ENCODE results near the gene DIS3L2.

The DIS3L2 gene

DNA sequence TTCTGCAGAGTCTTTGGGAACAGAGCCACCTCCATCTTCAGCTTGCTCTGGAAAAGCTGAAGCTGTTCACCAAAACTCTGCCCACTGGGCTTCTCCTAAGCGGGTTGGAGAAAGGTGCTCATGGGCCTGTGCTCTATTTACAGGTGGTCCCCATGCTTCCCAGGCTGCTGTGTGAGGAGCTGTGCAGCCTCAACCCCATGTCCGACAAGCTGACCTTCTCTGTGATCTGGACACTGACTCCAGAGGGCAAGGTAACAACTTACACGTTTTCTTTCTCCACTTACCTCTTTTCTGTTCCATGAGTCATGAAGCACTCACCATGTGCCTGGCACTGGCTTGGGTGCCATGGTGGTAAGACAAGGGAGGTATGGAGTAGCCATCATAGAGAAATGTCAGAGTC, 287.6 kb downstream of the DIS3L2 start:
- Histone ChIP-seq H3K36me3 (ENCODE audit: control insufficient read depth, insufficient read depth, low read length) (no peaks in the 10 kb centered on the region; the same call in none of the 2 replicates), H3K27me3 (replicated peaks; ENCODE audit: control insufficient read depth, insufficient read depth, low read length) (no peaks in the 10 kb centered on the region), H3K4me3 (replicated peaks; ENCODE audit: low read depth, low read length) (no peak overlapping the region)
- TF ChIP-seq, protein P1, sequence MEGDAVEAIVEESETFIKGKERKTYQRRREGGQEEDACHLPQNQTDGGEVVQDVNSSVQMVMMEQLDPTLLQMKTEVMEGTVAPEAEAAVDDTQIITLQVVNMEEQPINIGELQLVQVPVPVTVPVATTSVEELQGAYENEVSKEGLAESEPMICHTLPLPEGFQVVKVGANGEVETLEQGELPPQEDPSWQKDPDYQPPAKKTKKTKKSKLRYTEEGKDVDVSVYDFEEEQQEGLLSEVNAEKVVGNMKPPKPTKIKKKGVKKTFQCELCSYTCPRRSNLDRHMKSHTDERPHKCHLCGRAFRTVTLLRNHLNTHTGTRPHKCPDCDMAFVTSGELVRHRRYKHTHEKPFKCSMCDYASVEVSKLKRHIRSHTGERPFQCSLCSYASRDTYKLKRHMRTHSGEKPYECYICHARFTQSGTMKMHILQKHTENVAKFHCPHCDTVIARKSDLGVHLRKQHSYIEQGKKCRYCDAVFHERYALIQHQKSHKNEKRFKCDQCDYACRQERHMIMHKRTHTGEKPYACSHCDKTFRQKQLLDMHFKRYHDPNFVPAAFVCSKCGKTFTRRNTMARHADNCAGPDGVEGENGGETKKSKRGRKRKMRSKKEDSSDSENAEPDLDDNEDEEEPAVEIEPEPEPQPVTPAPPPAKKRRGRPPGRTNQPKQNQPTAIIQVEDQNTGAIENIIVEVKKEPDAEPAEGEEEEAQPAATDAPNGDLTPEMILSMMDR (IDR thresholded peaks at IDR 0.05; ENCODE audit: insufficient read depth, low read length, poor library complexity, severe bottlenecking), result no peak
- DNase-seq (ENCODE audit: extremely low read depth, insufficient read length), result no peak

DNA sequence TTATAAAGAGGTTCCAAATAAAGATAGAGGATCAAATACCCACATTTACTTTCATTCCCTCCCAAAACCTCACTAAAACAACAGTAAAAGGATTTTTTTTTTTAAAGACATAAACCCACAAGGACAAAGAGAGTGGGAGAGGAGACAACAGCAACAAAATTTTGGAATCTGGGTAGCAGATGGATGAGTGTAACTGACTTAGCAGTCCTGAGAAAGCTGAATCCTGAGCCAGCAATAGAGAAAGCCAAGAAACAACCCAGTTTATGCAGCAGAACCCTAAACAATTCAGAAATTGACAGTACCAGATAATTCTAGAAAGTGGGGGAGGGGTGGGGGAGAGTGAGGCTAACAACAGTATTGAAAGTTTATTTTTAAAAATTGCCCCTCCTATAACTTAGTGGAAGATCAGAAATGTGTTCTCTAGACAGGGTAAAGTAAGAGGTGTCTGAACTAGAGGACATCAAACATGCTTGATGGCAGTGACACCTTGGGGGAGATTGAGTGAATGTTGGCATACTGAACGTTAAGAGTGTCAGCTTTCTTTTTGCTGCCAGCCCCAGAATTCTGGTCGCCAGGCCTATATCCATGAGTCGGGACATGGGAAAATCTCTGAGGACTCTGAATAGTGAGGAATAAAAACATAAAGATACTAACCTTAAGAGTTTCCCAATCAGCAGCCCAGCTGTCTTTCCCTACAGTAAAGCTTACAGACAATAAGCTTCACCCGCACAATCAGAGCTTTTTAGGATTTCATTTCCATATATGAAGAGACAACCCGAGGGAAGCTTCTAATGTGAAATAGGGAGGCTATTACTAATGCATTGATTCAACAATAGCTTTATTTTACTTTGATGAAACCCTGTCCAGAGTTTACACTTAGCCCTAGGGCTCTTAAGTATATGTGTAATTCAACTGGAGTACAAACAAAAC, 289.0 kb downstream of the DIS3L2 start:
- no peaks in the 10 kb centered on the region for H3K27me3 ChIP-seq (replicated peaks; ENCODE audit: control insufficient read depth, insufficient read depth, low read length)
- no peak overlapping the region for H3K4me3 ChIP-seq (replicated peaks; ENCODE audit: low read depth, low read length)
- H3K36me3 ChIP-seq (ENCODE audit: control insufficient read depth, insufficient read depth, low read length), result no peaks in the 10 kb centered on the region; the same call in 1 of the 2 replicates
- no peak for DNase-seq (ENCODE audit: extremely low read depth, insufficient read length)
- TF ChIP-seq, protein P1 (IDR thresholded peaks at IDR 0.05; ENCODE audit: insufficient read depth, low read length, poor library complexity, severe bottlenecking), result no peak

DNA sequence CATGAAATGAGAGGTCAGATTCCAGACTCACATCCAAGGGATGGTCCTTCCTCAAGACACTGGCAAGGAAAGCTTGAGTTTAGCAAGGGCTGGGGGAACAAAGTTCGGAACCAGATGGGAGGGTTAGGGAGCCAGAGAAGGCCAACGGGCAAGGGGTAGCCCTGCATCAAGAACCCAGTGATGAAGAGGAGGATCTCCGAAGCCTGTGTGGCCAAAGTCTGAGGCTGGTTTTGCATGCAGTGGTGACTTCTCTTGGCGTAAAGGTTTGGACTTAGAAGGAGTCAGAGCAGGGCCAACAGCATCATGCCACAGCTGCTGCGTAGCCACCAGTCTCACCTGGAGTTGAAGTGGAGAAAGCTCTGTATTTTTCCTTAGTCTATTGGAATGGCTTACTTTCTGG, 293.5 kb downstream of the DIS3L2 start:
- H3K36me3 ChIP-seq (ENCODE audit: control insufficient read depth, insufficient read depth, low read length), result no peaks in the 10 kb centered on the region; the same call in 1 of the 2 replicates
- DNase-seq (ENCODE audit: extremely low read depth, insufficient read length), result no peak
- no peaks in the 10 kb centered on the region for H3K27me3 ChIP-seq (replicated peaks; ENCODE audit: control insufficient read depth, insufficient read depth, low read length)
- TF ChIP-seq, protein P1 (IDR thresholded peaks at IDR 0.05; ENCODE audit: insufficient read depth, low read length, poor library complexity, severe bottlenecking), result no peak
- H3K4me3 ChIP-seq (replicated peaks; ENCODE audit: low read depth, low read length), result no peak overlapping the region

DNA sequence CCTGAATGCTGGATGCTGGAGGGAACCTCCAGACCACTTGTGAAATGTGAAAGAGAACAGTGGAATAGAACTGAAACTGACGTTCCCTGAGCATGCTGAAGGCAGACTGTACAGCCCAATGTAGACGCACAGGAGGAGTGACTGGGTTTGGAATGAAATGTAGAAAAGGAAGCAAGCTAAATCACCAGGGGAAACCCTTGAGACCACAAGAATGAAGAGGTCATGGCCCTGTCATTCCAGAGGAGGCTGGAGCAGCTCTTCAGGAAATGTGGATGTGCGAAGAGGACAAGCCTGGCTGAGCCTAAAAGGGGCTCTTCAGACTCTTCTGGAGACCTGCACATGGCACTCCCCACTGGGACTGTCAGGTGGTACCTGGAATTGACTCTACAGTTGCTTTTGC, 298.6 kb downstream of the DIS3L2 start:
- Histone ChIP-seq H3K27me3 (replicated peaks; ENCODE audit: control insufficient read depth, insufficient read depth, low read length) (no peaks in the 10 kb centered on the region), H3K4me3 (replicated peaks; ENCODE audit: low read depth, low read length) (no peak overlapping the region), H3K36me3 (ENCODE audit: control insufficient read depth, insufficient read depth, low read length) (peaks cover 5% of the 10 kb centered on the region)
- TF ChIP-seq, protein P1 (IDR thresholded peaks at IDR 0.05; ENCODE audit: insufficient read depth, low read length, poor library complexity, severe bottlenecking), result no peak
- DNase-seq (ENCODE audit: extremely low read depth, insufficient read length), result no peak

DNA sequence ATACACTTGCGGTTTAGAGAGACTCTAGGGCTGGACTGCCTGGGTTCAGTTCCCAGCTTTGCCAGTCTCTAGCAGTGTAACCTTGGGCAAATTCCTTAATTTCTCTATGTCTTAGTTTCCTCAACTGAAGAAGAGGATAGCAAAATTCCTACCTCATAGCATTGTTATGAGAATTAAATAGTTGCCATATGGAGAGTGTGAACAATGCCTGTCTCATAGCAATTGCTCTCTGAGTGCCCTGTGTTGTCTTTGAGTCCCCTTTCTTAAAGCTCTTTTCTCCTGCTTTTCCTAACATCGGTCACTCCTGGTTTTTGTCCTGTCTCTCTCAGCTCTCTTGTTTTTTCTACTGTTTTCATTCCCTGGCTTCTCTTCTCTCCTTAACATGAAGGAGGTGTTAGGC, 300.3 kb downstream of the DIS3L2 start:
- no peak overlapping the region for H3K4me3 ChIP-seq (replicated peaks; ENCODE audit: low read depth, low read length)
- no peak for DNase-seq (ENCODE audit: extremely low read depth, insufficient read length)
- peaks cover 5% of the 10 kb centered on the region for H3K36me3 ChIP-seq (ENCODE audit: control insufficient read depth, insufficient read depth, low read length)
- no peaks in the 10 kb centered on the region for H3K27me3 ChIP-seq (replicated peaks; ENCODE audit: control insufficient read depth, insufficient read depth, low read length)
- TF ChIP-seq, protein P1 (IDR thresholded peaks at IDR 0.05; ENCODE audit: insufficient read depth, low read length, poor library complexity, severe bottlenecking), result no peak

All from GM06990 (cell line).